Karpas-422 (cell line): Measurements from ENCODE around the gene CMBL. TPM values are rescaled to one million over a fixed set of nuclear protein-coding genes. Genes with fewer than 3 reads are reported as not detected.

Experiments
- DNase-seq: peaks from one replicate; pipeline ENCODE4 v3.0.0-alpha.2; 2015
- H2AFZ ChIP-seq: fragments of 200-600 bp; sonication (generic); 2 replicates; pipeline ENCODE4 v1.6.1; 2014; ENCODE audit warnings: antibody characterized with exemption, low read length, mixed read lengths
- H3K27ac ChIP-seq: fragments of 200-600 bp; sonication (generic); 2 replicates; pipeline ENCODE4 v1.5.1; 2014; ENCODE audit warnings: mild to moderate bottlenecking, low read length, moderate library complexity
- H3K27me3 ChIP-seq: fragments of 200-600 bp; sonication (generic); 2 replicates; pipeline ENCODE4 v1.6.1; 2014; ENCODE audit warnings: low read length, mixed read lengths
- H3K36me3 ChIP-seq: fragments of 200-600 bp; sonication (generic); 2 replicates; pipeline ENCODE4 v1.6.1; 2014; ENCODE audit warnings: low read length, mixed read lengths; ENCODE audit not compliant: insufficient read depth
- H3K4me1 ChIP-seq: fragments of 200-600 bp; sonication (generic); 2 replicates; pipeline ENCODE4 v1.6.1; 2014; ENCODE audit warnings: mild to moderate bottlenecking, low read length, mixed read lengths
- H3K4me2 ChIP-seq: fragments of 200-600 bp; sonication (generic); 2 replicates; pipeline ENCODE4 v1.6.1; 2014; ENCODE audit warnings: low read length, low read depth, mild to moderate bottlenecking; ENCODE audit not compliant: poor library complexity, severe bottlenecking
- H3K4me3 ChIP-seq: fragments of 200-600 bp; sonication (generic); 2 replicates; pipeline ENCODE4 v1.5.1; 2014; ENCODE audit warnings: mild to moderate bottlenecking, antibody characterized with exemption, low read length, mixed read lengths
- H3K79me2 ChIP-seq: fragments of 200-600 bp; sonication (generic); 2 replicates; pipeline ENCODE4 v1.6.1; 2014; ENCODE audit warnings: mild to moderate bottlenecking, low read length, mixed read lengths
- H3K9ac ChIP-seq: fragments of 200-600 bp; sonication (generic); 2 replicates; pipeline ENCODE4 v1.6.0; 2014; ENCODE audit warnings: low read length
- H3K9me2 ChIP-seq: fragments of 200-600 bp; sonication (generic), shearing (Covaris generic); replicated peaks from 2 replicates; pipeline ENCODE4 v1.6.0; 2014; ENCODE audit warnings: mild to moderate bottlenecking, low read length, moderate library complexity; ENCODE audit not compliant: insufficient read depth
- H3K9me3 ChIP-seq: fragments of 300-700, 200-600 bp; sonication (generic); 2 replicates; pipeline ENCODE4 v1.6.1; 2014; ENCODE audit warnings: low read length, mixed read lengths
- H4K20me1 ChIP-seq: fragments of 200-600 bp; sonication (generic); 2 replicates; pipeline ENCODE4 v1.6.1; 2014; ENCODE audit warnings: mild to moderate bottlenecking, antibody characterized with exemption, low read length, low read depth; ENCODE audit not compliant: insufficient read depth
- total RNA-seq: library from RNA; depleted of rRNA; stranded (reverse); fragments of >200 nt; shearing (Covaris generic); gene quantifications from 2 replicates; pipeline ENCODE4 v1.2.3, GENCODE V29; 2014; ENCODE audit warnings: low replicate concordance

CMBL gene
- total RNA-seq, 1 experiment from 2014 or later, result not detected

DNA sequence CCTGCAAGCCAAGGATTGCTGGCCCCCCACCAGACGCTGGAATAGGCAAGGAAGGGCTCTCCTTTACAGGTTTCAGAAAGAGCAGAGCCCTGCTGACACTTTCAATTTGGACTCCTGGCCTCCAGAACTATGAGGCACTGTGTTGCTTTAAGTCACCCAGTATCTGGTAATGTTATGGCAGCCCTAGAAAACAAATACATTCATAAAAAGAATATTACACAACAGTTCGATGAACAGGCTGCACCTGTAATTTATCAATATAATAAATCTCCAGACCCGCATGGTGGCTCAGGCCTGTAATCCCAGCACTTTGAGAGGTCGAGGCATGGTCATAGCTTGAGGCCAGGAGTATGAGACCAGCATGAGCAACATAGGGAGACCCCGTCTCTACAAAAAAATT is 7.5 kb downstream of the CMBL start:
- Histone ChIP-seq H3K9ac (no peak overlapping the region), H3K79me2 (no peaks in the 10 kb centered on the region), H3K4me2 (no peak overlapping the region), H3K4me1 (no peaks in the 10 kb centered on the region), H3K27ac (no peak overlapping the region), H2AFZ (no peak overlapping the region), H3K27me3 (no peaks in the 10 kb centered on the region), H3K4me3 (no peak overlapping the region), H3K36me3 (no peaks in the 10 kb centered on the region), H4K20me1 (no peaks in the 10 kb centered on the region), H3K9me3 (no peaks in the 10 kb centered on the region), H3K9me2 (no peaks in the 10 kb centered on the region)
- DNase-seq, result no peak

DNA sequence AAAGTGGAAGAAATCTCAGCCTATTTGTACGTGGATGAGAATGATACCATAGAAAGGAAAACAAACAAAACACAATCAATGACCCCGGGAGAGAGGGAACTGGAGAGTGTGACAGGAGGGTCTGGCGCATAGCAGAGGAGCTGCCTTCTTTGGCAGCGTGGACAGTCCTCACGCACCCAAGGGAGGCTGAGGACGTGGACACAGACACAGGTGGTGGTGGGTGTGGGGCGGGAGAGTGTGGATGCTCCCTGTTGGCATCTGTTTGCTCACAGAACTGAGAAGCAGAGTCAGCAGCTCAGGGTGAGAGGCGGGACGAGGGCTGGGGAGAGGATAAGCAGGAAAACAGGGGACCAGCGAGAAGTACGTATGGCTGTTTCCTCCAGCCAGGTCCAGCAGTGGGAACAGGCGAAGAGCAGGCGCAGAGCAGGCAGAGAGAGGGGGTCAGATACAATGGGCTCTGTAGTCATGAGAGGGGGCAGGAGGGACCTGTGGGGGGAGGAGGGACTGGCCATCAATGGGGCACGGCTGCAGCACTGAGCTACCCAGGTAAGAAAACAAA is 10.0 kb downstream of the CMBL start:
- H4K20me1 ChIP-seq, result no peaks in the 10 kb centered on the region
- H3K79me2 ChIP-seq, result no peaks in the 10 kb centered on the region
- H3K36me3 ChIP-seq, result no peaks in the 10 kb centered on the region
- no peak overlapping the region for H3K4me2 ChIP-seq
- H2AFZ ChIP-seq, result no peak overlapping the region
- no peak overlapping the region for H3K27ac ChIP-seq
- no peaks in the 10 kb centered on the region for H3K9me3 ChIP-seq
- H3K4me1 ChIP-seq, result no peaks in the 10 kb centered on the region
- H3K9me2 ChIP-seq, result no peaks in the 10 kb centered on the region
- DNase-seq, result no peak
- H3K4me3 ChIP-seq, result no peak overlapping the region
- H3K9ac ChIP-seq, result no peak overlapping the region
- no peaks in the 10 kb centered on the region for H3K27me3 ChIP-seq

GRCh38 chr5:10295619-10296326 is 11.9 kb downstream of the CMBL start:
- Histone ChIP-seq H3K9me3 (no peaks in the 10 kb centered on the region), H4K20me1 (no peaks in the 10 kb centered on the region), H3K9me2 (no peaks in the 10 kb centered on the region), H3K27ac (no peak overlapping the region), H3K4me2 (no peak overlapping the region), H3K4me1 (peaks cover 7% of the 10 kb centered on the region), H2AFZ (no peak overlapping the region), H3K9ac (no peak overlapping the region), H3K27me3 (no peaks in the 10 kb centered on the region), H3K4me3 (no peak overlapping the region), H3K36me3 (no peaks in the 10 kb centered on the region), H3K79me2 (no peaks in the 10 kb centered on the region)
- no peak for DNase-seq

GRCh38 chr5:10293907-10294662 is 13.6 kb downstream of the CMBL start:
- H4K20me1 ChIP-seq, result no peaks in the 10 kb centered on the region
- no peaks in the 10 kb centered on the region for H3K36me3 ChIP-seq
- no peak overlapping the region for H2AFZ ChIP-seq
- H3K27me3 ChIP-seq, result no peaks in the 10 kb centered on the region
- H3K9me2 ChIP-seq, result no peaks in the 10 kb centered on the region
- no peaks in the 10 kb centered on the region for H3K79me2 ChIP-seq
- H3K9ac ChIP-seq, result no peak overlapping the region
- H3K9me3 ChIP-seq, result no peaks in the 10 kb centered on the region
- no peak overlapping the region for H3K4me2 ChIP-seq
- H3K4me3 ChIP-seq, result no peak overlapping the region
- DNase-seq, result peak; percentile 31
- H3K27ac ChIP-seq, result no peak overlapping the region
- H3K4me1 ChIP-seq, result peaks cover 7% of the 10 kb centered on the region

GRCh38 chr5:10291692-10292339 is 15.9 kb downstream of the CMBL start:
- no peaks in the 10 kb centered on the region for H3K79me2 ChIP-seq
- no peaks in the 10 kb centered on the region for H3K36me3 ChIP-seq
- DNase-seq, result peak; percentile 27
- H3K4me2 ChIP-seq, result no peak overlapping the region
- no peak overlapping the region for H2AFZ ChIP-seq
- no peaks in the 10 kb centered on the region for H4K20me1 ChIP-seq
- no peaks in the 10 kb centered on the region for H3K9me2 ChIP-seq
- peaks cover 19% of the 10 kb centered on the region for H3K4me1 ChIP-seq
- no peaks in the 10 kb centered on the region for H3K27me3 ChIP-seq
- no peaks in the 10 kb centered on the region for H3K9me3 ChIP-seq
- no peak overlapping the region for H3K4me3 ChIP-seq
- H3K27ac ChIP-seq, result no peak overlapping the region
- no peak overlapping the region for H3K9ac ChIP-seq

DNA sequence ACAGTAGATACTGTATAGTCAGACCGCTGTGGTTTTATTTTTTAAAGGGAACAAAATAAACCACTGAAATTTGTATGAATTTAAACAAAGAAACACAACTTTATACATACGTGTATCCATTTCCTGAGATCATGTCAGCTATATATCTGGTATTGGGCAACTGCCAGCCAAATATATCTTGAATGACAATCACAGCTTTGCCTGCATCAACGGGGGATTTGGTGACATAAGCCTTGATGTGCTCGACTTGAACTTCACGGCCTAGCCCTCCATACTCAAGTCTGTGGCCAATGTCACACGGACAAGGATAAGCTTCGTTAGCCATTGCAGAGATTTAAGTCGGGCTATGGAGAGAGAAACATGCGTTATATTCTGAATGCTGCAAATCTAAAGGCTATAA is 17.3 kb downstream of the CMBL start:
- DNase-seq, result peak; percentile 36
- peaks cover 19% of the 10 kb centered on the region for H3K4me1 ChIP-seq
- no peaks in the 10 kb centered on the region for H3K79me2 ChIP-seq
- no peak overlapping the region for H3K4me2 ChIP-seq
- H3K27ac ChIP-seq, result no peak overlapping the region
- no peaks in the 10 kb centered on the region for H3K27me3 ChIP-seq
- H3K9me2 ChIP-seq, result no peaks in the 10 kb centered on the region
- H2AFZ ChIP-seq, result no peak overlapping the region
- H3K9ac ChIP-seq, result no peak overlapping the region
- H3K36me3 ChIP-seq, result no peaks in the 10 kb centered on the region
- H3K9me3 ChIP-seq, result no peaks in the 10 kb centered on the region
- no peak overlapping the region for H3K4me3 ChIP-seq
- no peaks in the 10 kb centered on the region for H4K20me1 ChIP-seq

GRCh38 chr5:10289991-10290390 is 17.7 kb downstream of the CMBL start:
- H3K36me3 ChIP-seq, result no peaks in the 10 kb centered on the region
- H3K4me1 ChIP-seq, result peaks cover 19% of the 10 kb centered on the region
- no peak overlapping the region for H3K4me2 ChIP-seq
- no peaks in the 10 kb centered on the region for H3K9me3 ChIP-seq
- no peaks in the 10 kb centered on the region for H3K9me2 ChIP-seq
- H3K79me2 ChIP-seq, result no peaks in the 10 kb centered on the region
- no peak overlapping the region for H3K27ac ChIP-seq
- no peaks in the 10 kb centered on the region for H4K20me1 ChIP-seq
- DNase-seq, result no peak
- no peaks in the 10 kb centered on the region for H3K27me3 ChIP-seq
- H2AFZ ChIP-seq, result no peak overlapping the region
- H3K4me3 ChIP-seq, result no peak overlapping the region
- H3K9ac ChIP-seq, result no peak overlapping the region

DNA sequence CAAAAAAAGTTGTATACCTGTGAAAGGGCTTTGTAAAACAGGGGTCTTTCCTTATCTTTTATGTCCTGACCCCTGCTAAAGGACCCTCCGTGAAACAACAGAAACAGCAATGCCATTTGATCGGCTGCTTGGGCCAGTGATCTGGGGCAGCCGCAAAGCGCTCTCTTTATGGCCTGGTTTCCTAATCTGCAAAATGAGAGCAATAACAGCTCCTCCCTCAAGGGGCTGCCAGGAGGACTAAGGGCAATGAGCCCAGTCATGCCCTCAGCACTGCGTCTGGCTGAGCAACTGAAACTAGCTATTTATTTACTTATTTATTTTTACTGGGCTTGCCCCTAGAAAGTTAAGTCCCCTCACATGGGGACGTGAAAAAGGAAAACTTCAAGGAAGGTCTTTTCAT is 18.3 kb downstream of the CMBL start:
- Histone ChIP-seq H3K36me3 (no peaks in the 10 kb centered on the region), H3K4me3 (no peak overlapping the region), H3K27me3 (no peaks in the 10 kb centered on the region), H2AFZ (no peak overlapping the region), H3K4me2 (no peak overlapping the region), H3K9me2 (no peaks in the 10 kb centered on the region), H3K4me1 (peaks cover 20% of the 10 kb centered on the region), H3K79me2 (no peaks in the 10 kb centered on the region), H4K20me1 (no peaks in the 10 kb centered on the region), H3K9me3 (no peaks in the 10 kb centered on the region), H3K27ac (no peak overlapping the region), H3K9ac (no peak overlapping the region)
- peak; percentile 37 for DNase-seq
